GM19238 (cell line): ENCODE measurements around the gene TRIM69.

ENCODE experiments used
- DNase-seq: peaks from one replicate; pipeline ENCODE4 v3.0.0; 2011; ENCODE audit warnings: low spot score; ENCODE audit not compliant: insufficient read length

The TRIM69 gene

DNA sequence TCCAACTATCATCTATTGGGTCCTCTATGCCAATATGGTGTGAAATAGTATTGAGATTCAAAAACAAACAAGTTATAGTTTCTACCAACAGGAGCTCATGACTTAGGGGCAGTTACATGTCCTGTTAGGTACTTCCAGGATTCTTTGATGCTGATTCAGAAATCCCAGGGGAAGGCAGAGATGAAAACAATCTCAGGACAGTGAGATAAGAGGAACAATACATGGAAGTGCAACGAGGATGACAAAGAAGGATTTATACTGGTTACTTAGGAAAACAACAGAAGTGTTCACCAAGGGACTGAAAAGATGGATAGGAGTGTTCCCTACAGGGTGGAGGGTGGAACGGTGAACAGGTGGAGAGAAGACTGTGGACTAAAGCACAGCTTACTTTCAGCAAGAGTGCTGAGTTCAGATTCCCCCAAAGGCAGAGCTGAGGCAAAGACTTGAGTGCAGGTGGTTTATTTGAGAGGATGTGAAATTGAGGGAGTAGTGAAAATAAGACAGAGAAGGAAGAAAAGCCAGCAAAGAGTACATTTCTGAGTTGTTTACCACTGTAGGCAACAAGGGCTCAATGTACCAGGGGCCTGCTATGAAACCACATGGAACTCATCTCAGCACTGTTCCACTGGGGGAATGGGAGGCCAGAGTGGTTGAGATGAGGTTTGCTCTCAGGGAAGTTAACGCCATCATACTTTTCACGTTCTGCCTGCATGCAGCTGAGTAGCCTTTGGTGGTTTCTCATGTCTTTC lies 68.1 kb downstream of the TRIM69 start:
- DNase-seq: no peak

GRCh38 chr15:44808557-44808956 lies 72.2 kb downstream of the TRIM69 start:
- no peak for DNase-seq

DNA sequence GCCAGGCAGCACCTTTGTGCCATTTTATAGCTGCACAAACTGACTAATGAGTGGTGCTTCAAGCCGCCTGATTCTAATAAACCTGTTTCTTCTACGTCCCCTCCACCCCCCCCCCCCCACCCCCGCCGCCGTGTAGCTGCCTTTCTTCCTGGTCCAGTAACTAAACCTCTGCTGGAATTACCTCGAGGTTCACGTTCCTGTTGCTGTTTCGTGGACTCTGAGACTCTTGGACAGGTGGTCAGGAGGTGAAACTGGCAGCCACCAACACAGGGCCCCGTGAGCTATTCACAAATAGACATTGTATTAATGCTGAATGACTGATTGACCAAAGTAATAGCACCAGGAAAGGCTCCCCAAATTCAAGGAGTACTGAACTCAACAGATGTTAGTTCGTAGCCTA lies 73.9 kb downstream of the TRIM69 start:
- DNase-seq: no peak

DNA sequence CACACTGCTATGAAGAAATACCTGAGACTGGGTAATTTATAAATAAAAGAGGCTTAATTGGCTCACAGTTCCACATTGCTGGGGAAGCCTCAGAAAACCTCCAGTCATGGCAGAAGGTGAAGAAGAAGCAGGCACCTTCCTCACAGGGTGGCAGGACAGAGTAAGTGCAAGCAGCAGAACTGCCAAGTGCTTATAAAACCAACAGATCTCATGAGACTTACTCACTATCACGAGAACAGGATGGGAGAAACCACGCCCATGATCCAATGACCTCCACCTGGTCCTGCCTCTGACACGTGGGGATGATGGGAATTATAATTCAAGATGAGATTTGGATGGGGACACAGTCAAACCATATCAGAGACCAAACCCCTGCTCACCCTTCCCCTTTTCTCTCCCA lies 75.0 kb downstream of the TRIM69 start:
- DNase-seq: no peak

- DNase-seq: no peak
Observed at GRCh38 chr15:44812029-44812517, 75.7 kb downstream of the TRIM69 start.

DNA sequence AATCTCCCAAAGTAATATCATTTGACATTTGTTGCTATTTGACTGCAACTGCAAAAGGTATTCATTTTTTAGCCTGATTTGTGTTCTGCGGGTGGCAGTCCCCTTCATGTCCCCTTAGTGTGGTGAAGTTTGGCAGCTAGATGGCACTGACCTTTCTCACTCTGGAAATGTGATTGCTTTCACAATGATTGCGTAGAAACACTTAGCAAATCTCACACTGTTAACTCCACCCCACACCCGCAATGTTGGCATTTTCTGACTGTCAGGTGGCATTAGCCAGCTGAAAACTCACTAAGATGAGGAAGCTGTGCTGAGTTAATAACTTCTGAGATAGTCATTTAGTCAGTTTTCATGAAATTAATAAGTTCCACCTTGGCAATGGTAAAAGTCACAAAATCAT lies 76.9 kb downstream of the TRIM69 start:
- no peak for DNase-seq
